GM19438 (cell line): Measurements from ENCODE around the gene MIX23.

Source experiments
- ATAC-seq: cut with Tn5 transposase; IDR thresholded peaks from one replicate; pipeline ENCODE4 v1.9.1; 2021; ENCODE audit warnings: low read depth; ENCODE audit not compliant: unreplicated experiment

MIX23 gene

GRCh38 chr3:122353215-122353614, 29.8 kb downstream of the MIX23 start:
- no peak for ATAC-seq

- no peak for ATAC-seq
Measured at GRCh38 chr3:122351612-122352011, 31.4 kb downstream of the MIX23 start.

- ATAC-seq, result no peak
Measured at GRCh38 chr3:122350814-122351418, 32.1 kb downstream of the MIX23 start.

GRCh38 chr3:122349171-122349570, 33.9 kb downstream of the MIX23 start:
- ATAC-seq, result no peak

- no peak for ATAC-seq
Measured at GRCh38 chr3:122343654-122344053, 39.4 kb downstream of the MIX23 start.

- no peak for ATAC-seq
Measured at GRCh38 chr3:122342803-122343202, 40.2 kb downstream of the MIX23 start.

- ATAC-seq, result no peak
Measured at GRCh38 chr3:122332551-122332950, 50.5 kb downstream of the MIX23 start.

GRCh38 chr3:122331886-122332285, 51.1 kb downstream of the MIX23 start:
- ATAC-seq, result no peak

GRCh38 chr3:122325769-122326168, 57.3 kb downstream of the MIX23 start:
- ATAC-seq, result no peak

GRCh38 chr3:122324871-122325323, 58.1 kb downstream of the MIX23 start, which contains the start of gene CSTA:
Gene CSTA, plus strand, starts transcription at chr3:122325248. Its CDS starts 45 bp downstream, at chr3:122325293.
- no peak for ATAC-seq

GRCh38 chr3:122322095-122323075, 60.6 kb downstream of the MIX23 start:
- no peak for ATAC-seq

GRCh38 chr3:122318620-122319019, 64.4 kb downstream of the MIX23 start:
- ATAC-seq, result no peak

- no peak for ATAC-seq
Measured at GRCh38 chr3:122316368-122316767, 66.7 kb downstream of the MIX23 start.

GRCh38 chr3:122315619-122316018, 67.4 kb downstream of the MIX23 start:
- ATAC-seq, result no peak

- no peak for ATAC-seq
Measured at GRCh38 chr3:122314228-122314876, 68.7 kb downstream of the MIX23 start.

- no peak for ATAC-seq
Measured at GRCh38 chr3:122313281-122313680, 69.8 kb downstream of the MIX23 start.

GRCh38 chr3:122312826-122313225, 70.2 kb downstream of the MIX23 start:
- no peak for ATAC-seq

GRCh38 chr3:122310361-122310760, 72.7 kb downstream of the MIX23 start:
- no peak for ATAC-seq
